ENCODE data around the gene F7.
A peak's percentile ranks its signal among the peaks of the same experiment; 100 is the strongest.

Gene F7

DNA sequence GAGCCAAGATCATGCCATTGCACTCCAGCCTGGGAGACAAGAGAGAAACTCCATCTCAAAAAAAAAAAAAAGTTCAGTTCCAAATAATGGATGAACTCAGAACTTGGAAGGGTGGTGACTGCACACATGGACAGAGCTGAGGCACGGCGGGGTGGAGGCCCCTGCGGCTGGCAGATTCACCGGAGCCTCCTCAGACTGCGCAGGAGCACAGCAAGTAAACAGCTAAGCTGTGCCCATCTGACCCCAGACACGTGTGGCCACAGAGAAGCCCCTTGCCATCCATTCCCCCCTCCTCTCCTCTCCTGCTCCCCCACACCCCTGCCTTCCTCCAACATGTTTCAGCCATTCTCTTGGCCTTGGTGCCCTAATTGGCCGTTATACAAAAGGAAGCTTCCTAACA, 37.3 kb downstream of the F7 start:
- no peak for ATAC-seq
- no peak overlapping the region for H3K27ac Mint-ChIP-seq

DNA sequence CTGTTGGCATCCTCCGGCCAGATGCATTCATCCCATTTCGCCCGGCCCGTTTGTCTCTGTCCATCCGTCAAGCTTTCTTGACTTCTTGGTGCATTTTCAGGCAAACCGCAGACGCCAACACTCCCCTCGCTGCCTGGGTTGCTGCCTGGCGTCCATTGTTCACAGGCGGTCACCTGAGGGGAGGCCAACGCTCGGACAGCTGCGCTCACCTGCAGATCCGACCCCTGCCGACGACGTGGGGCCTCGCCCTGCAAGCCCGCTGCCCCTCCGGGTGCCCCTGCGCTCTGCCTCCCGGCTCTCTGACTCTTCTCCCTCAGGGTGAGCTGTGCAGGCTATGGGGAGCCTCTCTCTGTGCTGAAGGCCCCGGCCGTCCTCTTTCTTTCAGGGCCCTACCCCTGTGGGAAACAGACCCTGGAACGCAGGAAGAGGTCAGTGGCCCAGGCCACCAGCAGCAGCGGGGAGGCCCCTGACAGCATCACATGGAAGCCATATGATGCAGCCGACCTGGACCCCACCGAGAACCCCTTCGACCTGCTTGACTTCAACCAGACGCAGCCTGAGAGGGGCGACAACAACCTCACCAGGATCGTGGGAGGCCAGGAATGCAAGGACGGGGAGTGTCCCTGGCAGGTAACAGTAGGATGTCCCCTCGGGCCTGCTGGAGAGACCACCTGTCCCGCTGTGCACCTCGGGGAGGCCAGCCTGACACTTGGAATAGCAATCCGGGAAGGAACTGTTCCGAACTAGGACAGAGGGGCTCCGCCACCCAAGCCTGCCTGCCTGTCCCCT, 38.1 kb downstream of the F7 start:
- no peak overlapping the region for H3K27ac Mint-ChIP-seq
- H3K9me3 Mint-ChIP-seq: no peaks in the 10 kb centered on the region
- peaks cover 10% of the 10 kb centered on the region for H3K4me1 Mint-ChIP-seq
- peaks cover 11% of the 10 kb centered on the region for H3K27me3 Mint-ChIP-seq
- ATAC-seq (no peak), DNase-seq (no peak)
- no peak overlapping the region for H3K4me3 Mint-ChIP-seq

More for the DNA sequence above, 37.3 kb downstream of the F7 start:
- DNase-seq: no peak
- peaks cover 12% of the 10 kb centered on the region for H3K27me3 Mint-ChIP-seq
- H3K9me3 Mint-ChIP-seq: no peaks in the 10 kb centered on the region
- peaks cover 10% of the 10 kb centered on the region for H3K4me1 Mint-ChIP-seq
- H3K4me3 Mint-ChIP-seq: no peak overlapping the region

DNA sequence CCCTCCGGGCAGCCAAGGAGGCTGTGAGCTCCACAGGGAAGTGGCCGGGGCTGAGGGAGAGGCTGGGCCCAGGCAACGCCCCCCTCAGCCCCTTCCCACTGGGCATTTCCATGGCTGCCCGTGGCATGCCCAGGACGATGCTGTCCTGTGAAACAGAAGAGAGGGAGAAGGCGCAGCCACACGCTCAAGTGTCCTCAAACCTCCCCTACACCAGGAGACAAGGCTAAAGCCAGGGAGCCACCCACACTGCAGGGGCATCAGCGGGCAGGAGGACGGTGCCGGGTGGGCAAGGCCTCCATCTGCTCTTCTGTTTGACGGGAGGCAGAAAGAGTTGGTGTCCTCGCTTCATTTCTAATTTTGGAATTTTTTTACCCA, 38.7 kb downstream of the F7 start:
- Mint-ChIP-seq H3K27me3 (peaks cover 11% of the 10 kb centered on the region), H3K9me3 (no peaks in the 10 kb centered on the region), H3K4me1 (peaks cover 10% of the 10 kb centered on the region), H3K4me3 (no peak overlapping the region), H3K27ac (no peak overlapping the region)
- DNase-seq: no peak
- no peak for ATAC-seq

DNA sequence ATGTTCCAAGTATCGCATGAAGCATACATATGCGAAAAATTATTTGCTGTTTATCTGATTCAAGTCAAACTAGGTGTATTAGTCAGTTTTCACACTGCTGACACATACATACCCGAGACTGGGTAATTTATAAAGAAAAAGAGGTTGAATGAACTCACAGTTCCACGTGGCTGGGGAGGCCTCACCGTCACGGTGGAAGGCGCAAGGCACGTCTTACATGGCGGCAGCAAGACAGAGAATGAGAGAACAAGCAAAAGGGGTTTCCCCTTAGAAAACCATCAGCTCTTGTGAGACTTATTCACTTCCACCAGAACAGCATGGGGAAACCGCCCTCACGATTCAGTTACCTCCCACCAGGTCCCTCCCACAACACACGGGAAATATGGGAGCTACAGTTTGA, 39.9 kb downstream of the F7 start:
- H3K27ac Mint-ChIP-seq: no peak overlapping the region

DNA sequence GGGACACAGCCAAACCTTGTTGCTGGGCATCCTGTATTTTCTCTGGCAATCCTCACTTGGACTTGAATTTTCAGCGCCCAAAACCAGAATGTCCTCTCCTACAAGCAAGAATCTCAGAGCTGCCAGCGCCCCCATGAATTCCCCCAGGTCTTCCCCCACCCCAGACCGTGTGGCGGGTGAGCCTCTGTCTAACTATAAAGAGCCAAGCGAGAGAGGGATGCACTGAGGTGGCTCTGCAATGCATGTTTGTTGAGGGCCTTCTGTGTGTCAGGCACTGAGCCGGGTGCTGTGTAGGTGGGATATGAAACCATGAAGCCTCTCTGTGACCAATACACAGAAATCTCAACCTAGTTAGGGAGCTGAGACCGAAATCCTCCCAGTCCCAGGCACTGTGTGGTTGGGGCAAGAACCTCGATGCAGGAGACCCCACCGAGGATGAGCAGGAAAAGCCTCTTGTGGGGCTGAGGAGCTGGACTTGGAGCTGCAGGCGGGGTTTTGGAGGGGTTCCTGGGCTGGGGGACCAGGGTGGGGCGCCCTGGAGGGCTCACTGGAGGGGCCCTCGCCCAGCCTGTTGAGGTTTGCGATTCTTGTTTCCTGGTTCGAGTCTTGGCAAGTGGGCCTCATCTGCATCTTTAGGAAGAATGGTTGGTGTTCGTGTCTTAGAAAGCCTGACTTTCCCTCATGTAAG, 40.5 kb downstream of the F7 start:
- H3K9me3 Mint-ChIP-seq: no peaks in the 10 kb centered on the region
- H3K4me1 Mint-ChIP-seq: peaks cover 11% of the 10 kb centered on the region
- no peak overlapping the region for H3K4me3 Mint-ChIP-seq
- no peak overlapping the region for H3K27ac Mint-ChIP-seq
- ATAC-seq: no peak
- H3K27me3 Mint-ChIP-seq: peaks cover 15% of the 10 kb centered on the region
- DNase-seq: no peak

More for the DNA sequence above, 39.9 kb downstream of the F7 start:
- Mint-ChIP-seq H3K9me3 (no peaks in the 10 kb centered on the region), H3K4me3 (no peak overlapping the region), H3K4me1 (peaks cover 10% of the 10 kb centered on the region), H3K27me3 (peaks cover 11% of the 10 kb centered on the region)
- DNase-seq: no peak
- ATAC-seq: peak; percentile 62

DNA sequence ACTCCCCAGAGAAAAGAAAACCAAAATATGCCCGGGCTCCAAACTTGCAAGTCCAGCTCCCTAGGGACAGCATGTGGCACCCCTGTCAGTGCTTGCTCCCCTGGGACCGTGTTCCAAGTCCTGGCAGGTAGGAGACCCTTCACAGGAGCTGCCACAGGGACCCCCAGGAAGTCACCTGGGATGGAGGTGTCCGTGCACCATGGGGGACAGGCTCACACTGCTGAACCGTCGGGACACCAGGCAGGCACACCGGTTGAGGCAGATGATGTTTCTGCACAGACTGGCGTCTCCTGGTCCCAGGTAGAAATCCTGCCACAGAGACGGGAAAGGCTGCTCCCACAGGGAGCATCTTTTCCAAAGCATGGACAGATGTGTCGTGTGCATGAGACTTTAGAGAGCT, 41.2 kb downstream of the F7 start:
- H3K27me3 Mint-ChIP-seq: peaks cover 22% of the 10 kb centered on the region
- no peak overlapping the region for H3K4me3 Mint-ChIP-seq
- H3K27ac Mint-ChIP-seq: no peak overlapping the region
- H3K4me1 Mint-ChIP-seq: peaks cover 18% of the 10 kb centered on the region
- no peaks in the 10 kb centered on the region for H3K9me3 Mint-ChIP-seq
- DNase-seq (no peak), ATAC-seq (no peak)

- Mint-ChIP-seq H3K4me3 (no peak overlapping the region), H3K4me1 (peaks cover 22% of the 10 kb centered on the region), H3K27ac (no peak overlapping the region), H3K27me3 (peaks cover 26% of the 10 kb centered on the region), H3K9me3 (no peaks in the 10 kb centered on the region)
- ATAC-seq (no peak), DNase-seq (no peak)
Observed at GRCh38 chr13:113147206-113147605, 41.6 kb downstream of the F7 start.

GRCh38 chr13:113148407-113148806, 42.8 kb downstream of the F7 start:
- H3K27me3 Mint-ChIP-seq: peaks cover 37% of the 10 kb centered on the region
- H3K4me3 Mint-ChIP-seq: no peak overlapping the region
- no peaks in the 10 kb centered on the region for H3K9me3 Mint-ChIP-seq
- no peak for DNase-seq
- H3K4me1 Mint-ChIP-seq: peaks cover 34% of the 10 kb centered on the region
- no peak overlapping the region for H3K27ac Mint-ChIP-seq
- no peak for ATAC-seq

DNA sequence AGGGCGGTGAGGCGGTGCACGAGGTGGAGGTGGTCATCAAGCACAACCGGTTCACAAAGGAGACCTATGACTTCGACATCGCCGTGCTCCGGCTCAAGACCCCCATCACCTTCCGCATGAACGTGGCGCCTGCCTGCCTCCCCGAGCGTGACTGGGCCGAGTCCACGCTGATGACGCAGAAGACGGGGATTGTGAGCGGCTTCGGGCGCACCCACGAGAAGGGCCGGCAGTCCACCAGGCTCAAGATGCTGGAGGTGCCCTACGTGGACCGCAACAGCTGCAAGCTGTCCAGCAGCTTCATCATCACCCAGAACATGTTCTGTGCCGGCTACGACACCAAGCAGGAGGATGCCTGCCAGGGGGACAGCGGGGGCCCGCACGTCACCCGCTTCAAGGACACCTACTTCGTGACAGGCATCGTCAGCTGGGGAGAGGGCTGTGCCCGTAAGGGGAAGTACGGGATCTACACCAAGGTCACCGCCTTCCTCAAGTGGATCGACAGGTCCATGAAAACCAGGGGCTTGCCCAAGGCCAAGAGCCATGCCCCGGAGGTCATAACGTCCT, 43.4 kb downstream of the F7 start:
- H3K9me3 Mint-ChIP-seq: no peaks in the 10 kb centered on the region
- H3K27ac Mint-ChIP-seq: no peak overlapping the region
- peaks cover 37% of the 10 kb centered on the region for H3K27me3 Mint-ChIP-seq
- no peak for DNase-seq
- H3K4me1 Mint-ChIP-seq: peaks cover 38% of the 10 kb centered on the region
- H3K4me3 Mint-ChIP-seq: no peak overlapping the region
- ATAC-seq: no peak

- no peak for ATAC-seq
- Mint-ChIP-seq H3K4me1 (peaks cover 38% of the 10 kb centered on the region), H3K4me3 (no peak overlapping the region), H3K27me3 (peaks cover 37% of the 10 kb centered on the region), H3K27ac (no peak overlapping the region), H3K9me3 (peaks cover 2 to 4% of the 10 kb centered on the region in 2 donors)
- DNase-seq: no peak
Observed at GRCh38 chr13:113149711-113150549, 44.3 kb downstream of the F7 start.

GRCh38 chr13:113150550-113151365, 45.2 kb downstream of the F7 start:
- peak overlapping the region in 1 of 2 donors; percentile 36 for H3K4me3 Mint-ChIP-seq
- H3K9me3 Mint-ChIP-seq: peaks cover 10 to 12% of the 10 kb centered on the region in 2 donors
- H3K4me1 Mint-ChIP-seq: peaks cover 32% of the 10 kb centered on the region

GRCh38 chr13:113151745-113152690, 46.4 kb downstream of the F7 start:
- ATAC-seq (peak; percentile 53), DNase-seq (no peak)

More at GRCh38 chr13:113150550-113151365, 45.2 kb downstream of the F7 start:
- ATAC-seq: no peak
- no peak for DNase-seq
- Mint-ChIP-seq H3K27me3 (peaks cover 37% of the 10 kb centered on the region), H3K27ac (peak overlapping the region in 1 of 2 donors; percentile 57)

GRCh38 chr13:113152691-113152983, 47.0 kb downstream of the F7 start:
- Mint-ChIP-seq H3K27ac (peak overlapping the region in 1 of 2 donors; percentile 0), H3K9me3 (peaks cover 21 to 23% of the 10 kb centered on the region in 2 donors), H3K27me3 (peaks cover 25% of the 10 kb centered on the region), H3K4me3 (peak overlapping the region; percentile 74 to 80), H3K4me1 (peaks cover 28% of the 10 kb centered on the region)
- ATAC-seq: no peak
- no peak for DNase-seq

More at GRCh38 chr13:113151745-113152690, 46.4 kb downstream of the F7 start:
- Mint-ChIP-seq H3K4me3 (peak overlapping the region; percentile 74 to 80), H3K4me1 (peaks cover 28% of the 10 kb centered on the region), H3K27ac (peak overlapping the region in 1 of 2 donors; percentile 44), H3K27me3 (peaks cover 30% of the 10 kb centered on the region), H3K9me3 (peaks cover 17 to 21% of the 10 kb centered on the region in 2 donors)
